ENCODE results near the gene SERPINA9. TPM values are rescaled to one million over a fixed set of nuclear protein-coding genes. Genes with fewer than 3 reads are reported as not detected.

The SERPINA9 gene, protein sequence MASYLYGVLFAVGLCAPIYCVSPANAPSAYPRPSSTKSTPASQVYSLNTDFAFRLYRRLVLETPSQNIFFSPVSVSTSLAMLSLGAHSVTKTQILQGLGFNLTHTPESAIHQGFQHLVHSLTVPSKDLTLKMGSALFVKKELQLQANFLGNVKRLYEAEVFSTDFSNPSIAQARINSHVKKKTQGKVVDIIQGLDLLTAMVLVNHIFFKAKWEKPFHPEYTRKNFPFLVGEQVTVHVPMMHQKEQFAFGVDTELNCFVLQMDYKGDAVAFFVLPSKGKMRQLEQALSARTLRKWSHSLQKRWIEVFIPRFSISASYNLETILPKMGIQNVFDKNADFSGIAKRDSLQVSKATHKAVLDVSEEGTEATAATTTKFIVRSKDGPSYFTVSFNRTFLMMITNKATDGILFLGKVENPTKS
- total RNA-seq = not detected

DNA sequence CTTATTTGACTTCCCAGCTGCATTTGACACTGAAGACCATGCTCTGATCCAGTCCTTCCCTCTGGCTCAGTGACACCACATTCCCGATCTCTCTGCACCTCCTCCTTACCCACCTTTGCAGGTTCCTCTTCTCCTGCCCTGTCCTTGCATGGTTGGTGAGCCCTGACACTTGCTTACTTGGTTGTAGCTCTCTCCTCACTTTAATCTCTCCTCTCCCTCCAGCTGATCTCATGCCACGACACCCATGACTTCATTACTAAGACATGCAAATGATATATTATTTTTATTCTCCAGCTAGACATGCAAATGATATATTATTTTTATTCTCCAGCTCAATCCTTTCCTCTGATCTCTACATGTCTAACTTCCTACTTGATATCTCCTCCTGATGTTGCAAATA, at the start of gene SERPINA9:
Gene SERPINA9 (minus strand): TSS at position 175 of the 400 bp plus-strand sequence. CDS start 6,357 bp downstream, outside the sequence.
- TF ChIP-seq, protein P1, sequence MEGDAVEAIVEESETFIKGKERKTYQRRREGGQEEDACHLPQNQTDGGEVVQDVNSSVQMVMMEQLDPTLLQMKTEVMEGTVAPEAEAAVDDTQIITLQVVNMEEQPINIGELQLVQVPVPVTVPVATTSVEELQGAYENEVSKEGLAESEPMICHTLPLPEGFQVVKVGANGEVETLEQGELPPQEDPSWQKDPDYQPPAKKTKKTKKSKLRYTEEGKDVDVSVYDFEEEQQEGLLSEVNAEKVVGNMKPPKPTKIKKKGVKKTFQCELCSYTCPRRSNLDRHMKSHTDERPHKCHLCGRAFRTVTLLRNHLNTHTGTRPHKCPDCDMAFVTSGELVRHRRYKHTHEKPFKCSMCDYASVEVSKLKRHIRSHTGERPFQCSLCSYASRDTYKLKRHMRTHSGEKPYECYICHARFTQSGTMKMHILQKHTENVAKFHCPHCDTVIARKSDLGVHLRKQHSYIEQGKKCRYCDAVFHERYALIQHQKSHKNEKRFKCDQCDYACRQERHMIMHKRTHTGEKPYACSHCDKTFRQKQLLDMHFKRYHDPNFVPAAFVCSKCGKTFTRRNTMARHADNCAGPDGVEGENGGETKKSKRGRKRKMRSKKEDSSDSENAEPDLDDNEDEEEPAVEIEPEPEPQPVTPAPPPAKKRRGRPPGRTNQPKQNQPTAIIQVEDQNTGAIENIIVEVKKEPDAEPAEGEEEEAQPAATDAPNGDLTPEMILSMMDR (IDR thresholded peaks at IDR 0.05) = no peak
- H3K9me3 Mint-ChIP-seq = peaks cover 8% of the 10 kb centered on the region

DNA sequence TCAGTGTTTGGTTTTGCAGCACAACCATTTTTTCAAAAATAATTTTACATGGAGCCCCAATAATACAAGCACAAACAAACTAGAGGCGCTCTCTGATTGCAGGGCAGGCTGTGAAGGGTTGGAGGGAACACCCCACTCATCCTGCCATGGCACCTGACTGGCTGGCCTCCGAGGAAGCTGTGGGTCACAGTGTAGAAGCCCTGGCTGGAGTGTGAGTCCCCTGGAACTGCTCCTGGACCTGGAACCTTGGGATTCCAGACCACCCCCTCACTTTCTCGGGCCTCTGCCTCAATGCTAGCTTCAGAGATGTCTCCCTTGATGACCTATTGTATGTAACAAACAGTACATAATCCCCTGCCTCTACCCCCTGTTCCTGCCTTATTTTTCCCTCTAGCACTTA, 48.1 kb upstream of the SERPINA9 start:
- no peak for DNase-seq
- CTCF ChIA-PET = no interaction called here

More for the DNA sequence above, at the start of gene SERPINA9:
- Mint-ChIP-seq H3K27ac (no peak within 1 kb of the TSS), H3K36me3 (ENCODE audit: low read depth) (no peaks in the 10 kb centered on the region), H3K4me3 (no peak within 1 kb of the TSS), H3K27me3 (peaks cover 6% of the 10 kb centered on the region), H3K4me1 (ENCODE audit: low read depth) (no peaks in the 10 kb centered on the region)
- ChIA-PET POLR2A (no interaction called here), CTCF (interaction anchor here (1.3 kb wide), 1 partner anchor 10 kb away, joined by 12 read pairs; no protein-coding TSS in a partner anchor)
- ATAC-seq (no peak), DNase-seq (no peak)
- intact Hi-C loops (cut with micrococcal nuclease) = no loop called here

DNA sequence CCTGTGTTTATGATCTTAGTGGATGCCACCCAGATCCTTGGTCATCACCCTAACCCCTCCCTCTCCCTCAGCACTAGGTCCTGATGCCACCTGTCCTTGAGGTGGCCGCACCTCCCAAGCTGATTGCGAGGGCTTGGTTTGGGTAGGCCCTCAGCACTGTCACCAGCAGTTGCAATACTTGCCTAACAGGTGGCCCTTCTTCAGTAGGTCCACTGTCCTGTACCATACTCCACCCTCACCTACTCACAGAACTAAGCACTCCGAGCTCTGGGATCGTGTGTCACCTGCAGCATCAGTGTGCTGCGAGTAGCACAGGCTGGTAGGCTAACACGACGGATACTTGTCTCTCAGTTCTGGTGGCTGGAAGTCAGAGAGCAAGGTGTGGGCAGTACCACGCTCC, 47.3 kb upstream of the SERPINA9 start:
- ATAC-seq = no peak
- H3K4me1 Mint-ChIP-seq (ENCODE audit: low read depth) = no peaks in the 10 kb centered on the region
- CTCF ChIA-PET = no interaction called here

More for the DNA sequence above, 48.1 kb upstream of the SERPINA9 start:
- TF ChIP-seq, protein P1 (IDR thresholded peaks at IDR 0.05) = no peak
- Mint-ChIP-seq H3K9me3 (peaks cover 10% of the 10 kb centered on the region), H3K4me3 (no peak overlapping the region), H3K4me1 (ENCODE audit: low read depth) (no peaks in the 10 kb centered on the region), H3K36me3 (ENCODE audit: low read depth) (no peaks in the 10 kb centered on the region), H3K27ac (no peak overlapping the region), H3K27me3 (peaks cover 10% of the 10 kb centered on the region)
- ATAC-seq = no peak
- intact Hi-C loops (cut with micrococcal nuclease) = no loop called here
- POLR2A ChIA-PET = no interaction called here

DNA sequence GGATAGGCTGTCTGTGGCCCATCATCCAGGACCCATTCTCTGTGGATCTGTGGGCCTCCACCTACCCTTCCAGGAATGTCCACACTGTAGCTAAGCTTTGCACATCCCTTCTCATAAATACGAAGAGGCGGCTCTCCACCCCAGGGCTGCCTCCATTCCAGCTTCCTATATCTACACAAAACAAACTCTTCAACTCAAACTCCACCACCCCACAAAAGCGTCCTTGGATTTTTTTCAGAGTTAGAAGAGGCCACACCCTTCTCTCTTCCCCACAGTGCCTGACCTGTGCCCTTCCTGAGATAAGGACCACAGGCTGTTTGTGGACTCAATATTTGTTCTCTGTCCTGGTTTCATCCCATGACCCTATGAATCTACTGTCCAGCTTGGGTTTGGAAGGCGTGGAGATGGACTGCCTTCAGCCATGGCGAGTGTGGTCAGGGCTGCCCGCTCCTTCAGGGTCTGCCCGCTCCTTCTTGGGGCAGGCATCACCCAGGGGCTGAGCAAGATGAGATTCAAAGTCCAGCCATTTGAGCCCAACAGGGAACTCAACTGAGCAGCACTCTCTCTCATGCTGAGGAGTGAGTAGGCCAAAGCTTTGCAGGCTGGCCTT, 46.2 kb upstream of the SERPINA9 start:
- ATAC-seq (no peak), DNase-seq (no peak)
- Mint-ChIP-seq H3K36me3 (ENCODE audit: low read depth) (no peaks in the 10 kb centered on the region), H3K27me3 (peaks cover 10% of the 10 kb centered on the region), H3K4me1 (ENCODE audit: low read depth) (no peaks in the 10 kb centered on the region), H3K9me3 (peaks cover 14% of the 10 kb centered on the region), H3K4me3 (no peak overlapping the region), H3K27ac (no peak overlapping the region)
- POLR2A ChIA-PET = no interaction called here
- intact Hi-C loops (cut with micrococcal nuclease) = no loop called here
- TF ChIP-seq, protein P1 (IDR thresholded peaks at IDR 0.05) = no peak
- CTCF ChIA-PET = interaction anchor here (0.9 kb wide), 1 partner anchor 27 kb away, joined by 3 read pairs; no protein-coding TSS in a partner anchor

More for the DNA sequence above, 47.3 kb upstream of the SERPINA9 start:
- TF ChIP-seq, protein P1 (IDR thresholded peaks at IDR 0.05) = no peak
- Mint-ChIP-seq H3K9me3 (peaks cover 14% of the 10 kb centered on the region), H3K27ac (no peak overlapping the region), H3K4me3 (no peak overlapping the region), H3K27me3 (peaks cover 10% of the 10 kb centered on the region), H3K36me3 (ENCODE audit: low read depth) (no peaks in the 10 kb centered on the region)
- DNase-seq = no peak
- POLR2A ChIA-PET = no interaction called here
- intact Hi-C loops (cut with micrococcal nuclease) = no loop called here

Data from activated CD8-positive, alpha-beta T cell treated with anti-CD3 and anti-CD28 coated beads for 36 hours (primary cell).